GM13976 (cell line): ENCODE measurements around the gene ANKRD27.
"Not testable (repeated sequence)": the region's sequence is repeated elsewhere in the genome, so short reads cannot be mapped to it uniquely, and the experiment has no call there.

Source experiments
- DNase-seq: peaks from one replicate; pipeline ENCODE4 v3.0.0; 2012; ENCODE audit warnings: low spot score
- in situ Hi-C: fragments of 300-500 bp; cut with MboI; formaldehyde crosslinking; loops from one replicate; pipeline ENCODE4 v1.12.0; 2022; ENCODE audit warnings: low sequenced_read_pairs, mixed read lengths, inconsistent platforms; ENCODE audit not compliant: unreplicated experiment
- TF ChIP-seq, protein P1 (sequence below): IDR thresholded peaks from 2 replicates; pipeline ENCODE4 v1.5.1; 2012; ENCODE audit warnings: borderline replicate concordance, mild to moderate bottlenecking; ENCODE audit not compliant: insufficient read depth; ENCODE audit errors: extremely low read depth, missing control alignments, control extremely low read depth

Gene ANKRD27

DNA sequence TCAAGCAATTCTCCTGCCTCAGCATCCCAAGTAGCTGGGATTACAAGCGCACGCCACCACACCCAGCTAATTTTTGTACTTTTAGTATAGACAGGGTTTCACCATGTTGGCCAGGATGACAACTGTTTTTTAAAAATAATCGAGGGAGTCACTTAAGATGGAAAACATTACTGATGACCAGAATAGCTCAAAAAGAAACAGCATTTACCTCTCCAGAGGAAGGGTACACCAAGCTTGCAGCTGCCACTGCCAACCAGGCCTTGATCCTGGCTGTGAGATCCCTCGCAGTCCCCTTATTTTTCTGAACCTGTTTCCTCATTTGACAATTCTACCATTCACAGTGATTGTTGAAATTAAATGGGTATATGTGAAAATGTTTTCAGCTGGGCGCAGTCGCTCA lies 79.5 kb downstream of the ANKRD27 start:
- TF ChIP-seq, protein P1, sequence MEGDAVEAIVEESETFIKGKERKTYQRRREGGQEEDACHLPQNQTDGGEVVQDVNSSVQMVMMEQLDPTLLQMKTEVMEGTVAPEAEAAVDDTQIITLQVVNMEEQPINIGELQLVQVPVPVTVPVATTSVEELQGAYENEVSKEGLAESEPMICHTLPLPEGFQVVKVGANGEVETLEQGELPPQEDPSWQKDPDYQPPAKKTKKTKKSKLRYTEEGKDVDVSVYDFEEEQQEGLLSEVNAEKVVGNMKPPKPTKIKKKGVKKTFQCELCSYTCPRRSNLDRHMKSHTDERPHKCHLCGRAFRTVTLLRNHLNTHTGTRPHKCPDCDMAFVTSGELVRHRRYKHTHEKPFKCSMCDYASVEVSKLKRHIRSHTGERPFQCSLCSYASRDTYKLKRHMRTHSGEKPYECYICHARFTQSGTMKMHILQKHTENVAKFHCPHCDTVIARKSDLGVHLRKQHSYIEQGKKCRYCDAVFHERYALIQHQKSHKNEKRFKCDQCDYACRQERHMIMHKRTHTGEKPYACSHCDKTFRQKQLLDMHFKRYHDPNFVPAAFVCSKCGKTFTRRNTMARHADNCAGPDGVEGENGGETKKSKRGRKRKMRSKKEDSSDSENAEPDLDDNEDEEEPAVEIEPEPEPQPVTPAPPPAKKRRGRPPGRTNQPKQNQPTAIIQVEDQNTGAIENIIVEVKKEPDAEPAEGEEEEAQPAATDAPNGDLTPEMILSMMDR: no peak
- DNase-seq: no peak
- in situ Hi-C loops: no loop called here

DNA sequence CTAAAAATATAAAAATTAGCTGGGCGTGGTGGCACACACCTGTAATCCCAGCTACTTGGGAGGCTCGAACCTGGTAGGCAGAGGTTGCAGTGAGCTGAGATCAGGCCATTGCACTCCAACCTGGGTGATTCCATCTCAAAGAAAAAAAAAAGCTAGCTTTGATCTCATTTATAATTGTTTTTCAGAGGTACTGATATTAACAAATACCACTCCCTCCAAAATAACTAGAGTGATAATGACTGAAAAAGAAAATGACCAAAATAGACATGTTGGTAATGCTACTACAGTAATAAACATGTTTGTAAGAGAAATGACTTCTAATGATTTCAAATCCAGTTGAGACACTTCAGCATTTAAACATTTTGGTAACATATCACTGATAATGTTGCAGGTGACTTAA lies 81.0 kb downstream of the ANKRD27 start:
- in situ Hi-C loops: no loop called here
- TF ChIP-seq, protein P1: no peak
- DNase-seq: no peak

DNA sequence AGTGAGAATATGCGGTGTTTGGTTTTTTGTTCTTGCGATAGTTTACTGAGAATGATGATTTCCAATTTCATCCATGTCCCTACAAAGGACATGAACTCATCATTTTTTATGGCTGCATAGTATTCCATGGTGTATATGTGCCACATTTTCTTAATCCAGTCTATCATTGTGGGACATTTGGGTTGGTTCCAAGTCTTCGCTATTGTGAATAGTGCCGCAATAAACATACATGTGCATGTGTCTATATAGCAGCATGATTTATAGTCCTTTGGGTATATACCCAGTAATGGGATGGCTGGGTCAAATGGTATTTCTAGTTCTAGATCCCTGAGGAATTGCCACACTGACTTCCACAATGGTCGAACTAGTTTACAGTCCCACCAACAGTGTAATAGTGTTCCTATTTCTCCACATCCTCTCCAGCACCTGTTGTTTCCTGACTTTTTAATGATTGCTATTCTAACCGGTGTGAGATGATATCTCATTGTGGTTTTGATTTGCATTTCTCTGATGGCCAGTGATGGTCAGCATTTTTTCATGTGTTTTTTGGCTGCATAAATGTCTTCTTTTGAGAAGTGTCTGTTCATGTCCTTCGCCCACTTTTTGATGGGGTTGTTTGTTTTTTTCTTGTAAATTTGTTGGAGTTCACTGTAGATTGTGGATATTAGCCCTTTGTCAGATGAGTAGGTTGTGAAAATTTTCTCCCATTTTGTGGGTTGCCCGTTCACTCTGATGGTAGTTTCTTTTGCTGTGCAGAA lies 87.1 kb downstream of the ANKRD27 start:
- in situ Hi-C loops: not testable (repeated sequence)

DNA sequence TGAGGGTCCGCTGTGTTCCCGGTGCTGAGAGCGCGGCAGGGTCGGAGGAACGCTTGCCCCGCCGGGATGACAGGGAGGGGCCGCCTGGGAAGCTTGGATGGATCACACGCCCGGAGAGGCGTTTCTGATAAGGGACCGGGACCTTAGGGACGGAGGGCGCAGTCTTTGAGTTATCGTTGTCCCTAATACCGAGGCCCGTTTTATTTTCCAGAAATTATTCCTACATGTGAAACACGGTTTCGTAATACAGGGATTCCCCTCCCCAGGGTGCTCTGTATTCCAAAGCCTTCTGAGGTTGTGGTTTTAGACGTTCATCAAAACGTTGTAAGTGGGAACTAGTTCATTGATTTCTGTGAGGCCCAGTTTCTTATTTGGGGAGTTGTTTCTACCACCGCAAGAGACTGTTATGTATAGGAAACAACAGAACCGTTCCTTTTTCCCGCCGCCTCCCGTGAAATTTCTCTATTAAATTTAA lies 93.2 kb downstream of the ANKRD27 start:
- TF ChIP-seq, protein P1: no peak
- no peak for DNase-seq
- in situ Hi-C loops: no loop called here

More for the DNA sequence above, 87.1 kb downstream of the ANKRD27 start:
- not testable (repeated sequence) for DNase-seq

DNA sequence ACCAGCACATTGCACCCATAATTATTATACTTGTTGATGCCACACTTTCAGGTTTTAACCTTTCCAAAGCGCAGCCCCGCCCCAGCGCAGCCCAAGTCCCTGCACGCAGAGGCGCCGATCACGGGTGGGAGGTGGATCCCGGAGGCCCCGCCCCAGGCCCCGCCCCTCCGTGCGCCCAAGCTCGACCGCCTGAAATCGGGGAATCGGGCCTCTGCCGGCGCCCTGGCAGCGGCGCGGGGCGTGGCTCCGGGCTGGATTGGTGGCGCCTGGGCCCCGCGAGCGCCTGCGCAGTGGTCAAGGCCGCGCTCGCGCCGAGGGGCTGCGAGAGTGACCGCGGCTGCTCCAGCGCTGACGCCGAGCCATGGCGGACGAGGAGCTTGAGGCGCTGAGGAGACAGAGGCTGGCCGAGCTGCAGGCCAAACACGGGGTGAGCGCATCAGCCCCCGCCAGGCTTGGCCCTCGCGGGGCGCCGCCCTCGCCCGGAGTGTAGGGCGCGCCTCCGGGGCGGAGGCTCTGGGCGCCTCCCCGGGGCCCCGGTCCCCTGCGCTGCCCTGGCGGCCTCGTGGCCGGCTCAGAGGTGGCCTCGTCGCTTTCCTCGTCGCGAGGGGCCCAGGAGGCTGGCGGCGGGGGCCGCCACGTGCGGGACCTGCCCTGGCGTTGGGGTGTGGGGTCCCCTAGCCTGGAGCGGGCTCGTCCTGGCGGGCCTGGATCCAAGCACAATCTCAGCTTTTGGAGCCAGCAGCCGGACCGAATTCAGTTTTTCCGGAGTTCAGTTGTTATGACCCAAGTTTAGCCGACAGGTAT lies 93.9 kb downstream of the ANKRD27 start, which contains the start of gene PDCD5:
TSS of gene PDCD5 (plus strand) at position 290 of the 804 bp plus-strand sequence. CDS start at position 362, 72 bp downstream.
- TF ChIP-seq, protein P1: no peak
- DNase-seq: peak; percentile 99
- in situ Hi-C loops: no loop called here

DNA sequence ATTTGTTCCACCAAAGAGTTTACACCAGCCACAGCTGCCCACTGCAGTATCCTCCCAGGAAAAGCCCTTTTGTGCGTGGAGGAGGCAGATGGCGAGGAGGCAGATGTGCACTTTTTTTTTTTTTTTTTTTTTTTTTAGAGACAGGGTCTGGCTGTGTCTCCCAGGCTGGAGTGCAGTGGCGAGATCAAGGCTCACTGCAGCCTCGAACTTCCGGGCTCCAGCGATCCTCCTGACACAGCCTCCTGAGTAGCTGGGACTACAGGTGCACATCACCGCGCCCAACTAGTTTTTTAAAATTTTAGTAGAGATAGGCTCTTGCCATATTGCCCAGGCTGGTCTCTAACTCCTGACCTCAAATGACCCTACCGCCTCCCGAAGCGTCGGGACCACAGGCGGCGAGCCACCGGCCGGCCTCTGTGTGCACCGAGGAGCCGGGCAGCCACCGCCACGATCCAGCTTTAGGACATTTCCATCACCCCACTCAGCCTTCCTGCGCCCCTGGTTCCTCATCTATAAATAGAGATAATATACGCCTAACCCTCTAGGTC lies 94.6 kb downstream of the ANKRD27 start:
- no peak for DNase-seq
- in situ Hi-C loops: no loop called here
- TF ChIP-seq, protein P1: no peak
